GM15510 (cell line): ENCODE results near the gene ASB1.

Experiments used
- POLR2A ChIP-seq: IDR thresholded peaks from 3 replicates; pipeline ENCODE4 v1.6.1; 2011; ENCODE audit warnings: borderline replicate concordance; ENCODE audit not compliant: insufficient read length; ENCODE audit errors: extremely low read depth

Gene ASB1

GRCh38 chr2:238445409-238446190, 18.9 kb downstream of the ASB1 start:
- TF ChIP-seq POLR2A = no peak

DNA sequence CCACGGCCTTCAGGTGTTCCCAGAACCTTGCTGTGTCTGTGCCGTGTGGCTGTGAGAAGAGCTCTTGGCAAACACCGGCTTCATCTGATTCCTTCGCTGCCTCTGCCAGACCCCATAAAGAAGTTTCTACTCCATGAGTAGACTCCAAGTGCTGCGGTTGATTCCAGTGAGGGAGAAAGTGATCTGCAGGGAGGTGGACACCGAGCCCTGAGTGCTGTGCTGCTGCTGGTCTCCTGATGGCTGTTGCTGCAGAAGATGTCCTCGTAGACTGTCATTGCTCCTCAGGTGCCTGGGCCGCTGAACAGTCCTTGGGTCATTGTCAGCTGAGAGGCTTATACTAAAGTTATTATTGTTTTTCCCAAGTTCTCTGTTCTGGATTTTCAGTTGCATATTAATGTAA, 19.6 kb downstream of the ASB1 start:
- no peak for TF ChIP-seq POLR2A

DNA sequence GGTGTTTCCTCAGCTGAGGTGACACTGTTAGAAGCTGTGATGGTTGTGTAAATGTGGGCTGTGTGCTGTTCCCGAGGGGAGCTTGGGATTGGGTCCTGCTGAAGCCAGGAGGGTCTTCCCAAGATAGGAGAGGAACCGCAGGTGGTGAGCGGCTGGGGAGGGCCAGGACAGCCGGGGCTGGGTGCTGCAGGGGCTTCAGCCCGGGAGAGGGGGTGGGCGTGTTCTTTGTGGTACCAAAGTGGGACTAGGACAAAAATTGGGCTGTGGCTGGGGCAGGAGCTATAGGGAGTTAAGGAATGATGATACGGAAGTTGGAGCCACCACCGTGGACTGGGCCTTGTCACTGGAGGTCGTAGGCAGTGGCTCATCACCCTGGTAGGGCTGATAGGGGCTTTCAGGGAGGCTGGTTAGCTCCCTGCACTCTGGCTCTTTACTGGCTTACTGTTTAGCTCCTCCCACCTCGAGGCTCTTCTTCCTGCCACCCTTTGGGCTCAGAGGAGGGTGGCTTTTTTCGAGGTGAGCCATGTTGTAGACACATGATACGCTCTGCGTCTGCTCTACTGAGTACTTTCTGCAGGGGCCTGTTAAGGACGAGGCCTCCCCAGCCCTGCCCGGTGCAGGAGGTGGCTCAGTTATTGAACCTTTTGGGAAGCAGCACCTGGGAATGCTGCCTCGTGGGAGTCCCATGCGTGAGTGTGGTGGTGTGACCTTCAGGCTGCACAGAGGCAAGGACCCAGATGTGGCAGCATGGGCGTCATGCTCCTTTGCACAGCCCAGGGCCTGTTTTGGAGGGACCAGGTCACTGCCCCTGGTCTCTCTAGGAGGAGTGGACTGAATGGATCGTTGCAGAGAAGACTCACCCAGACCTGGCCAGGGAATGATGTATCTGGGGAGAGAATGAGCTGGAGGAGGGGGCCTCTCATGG, 21.6 kb downstream of the ASB1 start:
- no peak for TF ChIP-seq POLR2A

DNA sequence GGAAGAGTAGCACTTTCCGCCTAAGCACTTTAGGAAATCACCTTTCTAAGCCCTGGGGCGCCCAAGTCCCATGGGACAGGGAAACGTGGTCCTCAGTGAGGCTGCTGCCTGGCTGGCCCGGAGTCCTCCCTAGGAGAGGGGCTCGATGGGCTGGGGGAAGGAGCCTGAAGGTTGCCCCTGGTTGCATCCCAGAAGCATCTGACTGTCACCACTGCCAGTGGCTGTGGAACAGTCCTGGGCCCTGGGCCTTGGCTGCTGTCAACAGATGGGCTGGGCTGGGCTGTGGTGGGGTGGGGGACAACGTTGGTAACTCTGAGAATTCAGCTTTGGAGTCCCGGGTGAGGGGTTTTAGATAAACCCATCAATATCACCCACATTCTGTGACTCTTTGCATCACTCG, 22.5 kb downstream of the ASB1 start:
- TF ChIP-seq POLR2A = no peak

- no peak for TF ChIP-seq POLR2A
These were observed 23.2 kb downstream of the ASB1 start for GRCh38 chr2:238449909-238450417.

- no peak for TF ChIP-seq POLR2A
These were observed 23.7 kb downstream of the ASB1 start for GRCh38 chr2:238450440-238450861.

DNA sequence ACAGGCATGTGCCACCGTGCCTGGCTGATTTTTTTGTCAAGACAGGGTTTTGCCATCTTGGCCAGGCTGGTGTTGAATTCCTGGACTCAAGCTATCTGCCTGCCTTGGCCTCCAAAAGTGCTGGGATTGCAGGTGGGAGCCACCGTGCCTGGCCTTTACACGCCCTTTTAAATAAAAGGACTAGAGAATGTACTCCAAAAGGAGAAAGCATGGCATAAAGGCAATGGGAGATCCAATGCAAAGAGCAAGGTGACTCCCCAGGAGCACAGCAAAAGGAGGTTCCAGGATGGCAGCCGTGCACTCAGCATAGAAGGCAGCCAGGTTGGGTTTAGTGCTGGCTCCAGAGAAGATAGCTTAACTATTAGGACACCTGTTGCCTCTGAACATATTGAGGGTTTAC, 27.1 kb downstream of the ASB1 start:
- no peak for TF ChIP-seq POLR2A

- TF ChIP-seq POLR2A = no peak
These were observed 29.7 kb downstream of the ASB1 start for GRCh38 chr2:238456449-238456848.

DNA sequence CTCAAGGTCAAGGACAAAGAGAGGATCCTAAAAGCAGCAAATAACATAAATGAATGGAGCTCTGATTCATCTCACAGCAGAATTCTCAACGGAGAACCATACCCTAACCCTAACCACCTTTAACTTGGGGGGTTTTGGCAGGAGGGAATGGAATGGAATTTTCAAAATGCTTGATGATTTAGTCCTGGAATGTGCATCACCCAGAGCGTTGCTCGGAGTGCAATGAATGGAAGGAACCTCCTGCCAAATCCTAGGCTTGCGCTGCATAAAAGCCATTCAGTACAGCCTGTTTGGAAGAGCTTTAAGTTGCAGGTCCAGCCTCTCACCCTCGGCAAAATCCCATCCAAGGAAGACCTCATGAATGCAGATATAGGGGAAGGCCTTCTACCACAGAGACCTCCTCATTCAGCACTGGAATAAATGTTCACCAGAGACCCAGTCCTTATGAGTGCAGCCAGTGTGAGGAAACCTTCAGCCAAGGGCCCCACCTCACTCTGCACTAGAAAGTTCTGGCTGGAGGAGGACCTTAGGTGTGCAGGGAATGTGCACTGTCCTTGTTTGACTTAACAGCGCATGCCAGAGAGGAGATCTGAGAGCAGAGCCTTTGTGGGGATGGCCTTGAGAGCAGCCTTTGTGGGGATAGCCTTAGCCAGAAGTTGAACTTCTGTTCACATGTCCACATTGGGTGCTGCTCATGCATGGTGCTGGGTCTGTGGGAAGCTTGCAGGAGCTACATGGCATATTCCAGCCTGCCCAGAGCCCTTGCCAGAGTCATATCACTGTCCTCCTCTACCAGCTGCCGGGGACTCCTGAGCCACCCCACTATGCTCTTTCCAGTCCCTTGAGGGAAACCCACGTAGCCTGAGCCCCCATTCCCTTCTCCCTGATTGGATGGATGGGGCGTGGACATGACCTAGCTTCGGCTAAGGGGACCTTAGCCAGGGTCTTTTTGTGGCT, 30.5 kb downstream of the ASB1 start:
- TF ChIP-seq POLR2A = no peak

DNA sequence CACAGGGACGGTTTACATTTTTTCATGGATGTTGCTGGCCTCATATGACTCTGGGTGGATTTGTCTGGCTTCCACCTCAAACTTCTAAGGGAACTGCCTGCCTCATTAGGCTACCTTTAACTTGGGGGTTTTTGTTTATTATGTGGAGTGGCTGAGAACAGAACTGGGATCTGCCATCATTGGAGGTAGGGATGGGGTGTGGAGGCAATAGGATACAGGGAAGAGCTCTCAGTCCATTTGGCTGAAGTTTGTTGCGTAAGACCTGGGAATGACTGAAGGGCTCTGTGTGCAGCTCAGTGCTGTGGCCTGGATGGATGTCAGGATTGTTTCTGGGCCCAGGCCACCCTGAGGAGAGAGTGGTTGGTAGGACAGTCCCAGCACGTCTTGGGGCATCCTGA, 31.2 kb downstream of the ASB1 start:
- TF ChIP-seq POLR2A = no peak

DNA sequence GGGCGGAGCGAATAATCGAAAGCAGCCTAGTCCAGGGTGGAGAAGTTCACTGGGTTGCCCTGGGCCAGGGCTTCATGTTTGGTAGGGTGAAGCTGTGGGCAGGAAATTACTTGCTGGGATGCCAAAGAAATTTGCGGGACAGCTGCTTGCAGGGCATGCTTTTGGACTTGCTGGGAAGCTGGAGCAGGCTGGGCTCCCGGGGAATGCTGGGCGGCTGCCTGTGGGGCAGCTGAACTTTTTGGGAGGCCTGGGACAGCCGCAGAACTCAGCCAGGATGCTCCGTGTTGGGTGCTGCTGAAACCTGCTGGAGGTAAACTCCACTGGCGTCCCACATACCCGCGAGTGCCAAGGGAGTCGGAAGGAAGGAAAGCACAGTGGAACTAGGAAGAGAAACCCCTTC, 31.9 kb downstream of the ASB1 start:
- no peak for TF ChIP-seq POLR2A

DNA sequence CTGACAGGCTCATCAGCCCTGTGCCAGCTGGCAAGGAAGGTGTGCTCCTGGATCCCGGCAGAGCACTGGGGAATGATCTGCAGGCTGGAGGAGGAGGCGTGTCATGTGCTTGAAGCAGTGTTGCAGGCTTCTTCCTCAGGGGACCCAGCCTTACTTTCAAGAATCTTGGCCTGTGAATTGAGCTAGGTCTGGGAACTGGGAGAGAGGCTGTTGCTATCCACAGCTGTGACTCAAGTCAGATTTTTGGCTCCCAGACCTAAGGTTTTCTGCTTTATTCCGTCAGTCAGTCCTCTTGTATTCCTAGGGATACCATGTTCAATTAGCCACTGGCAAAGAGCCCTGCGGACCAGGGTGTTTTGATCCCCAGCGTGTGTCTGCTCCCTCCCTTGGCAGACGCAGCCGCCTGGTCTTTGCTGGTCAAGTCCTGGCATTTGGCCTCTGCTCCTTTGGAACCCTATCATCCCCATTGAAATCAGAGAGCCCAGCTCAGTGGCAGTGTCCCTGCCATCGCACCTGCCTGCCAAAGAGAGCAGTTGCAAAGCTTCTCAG, 32.4 kb downstream of the ASB1 start:
- TF ChIP-seq POLR2A = no peak

DNA sequence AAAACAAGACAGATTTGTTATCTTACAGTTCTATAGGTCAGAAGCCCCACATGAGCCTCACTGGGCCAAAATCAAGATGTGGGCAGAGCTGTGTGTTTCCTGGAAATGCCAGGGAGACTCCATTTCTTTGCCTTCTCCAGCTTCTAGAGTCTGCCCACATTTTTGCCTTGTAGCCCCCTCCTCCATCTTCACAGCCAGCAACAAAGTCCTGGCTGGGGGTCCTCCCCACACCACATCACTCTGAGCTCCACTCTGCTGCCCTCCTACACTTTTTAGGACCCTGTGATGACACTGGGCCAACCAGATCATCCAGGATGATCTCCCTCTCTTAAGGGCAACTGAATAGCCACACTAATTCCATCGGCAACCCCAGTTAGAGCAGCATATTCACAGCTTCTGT, 34.3 kb downstream of the ASB1 start:
- no peak for TF ChIP-seq POLR2A

- no peak for TF ChIP-seq POLR2A
These were observed 34.8 kb downstream of the ASB1 start for GRCh38 chr2:238461491-238461890.

- TF ChIP-seq POLR2A = no peak
These were observed 35.2 kb downstream of the ASB1 start for GRCh38 chr2:238461916-238462315.

- no peak for TF ChIP-seq POLR2A
These were observed 36.2 kb downstream of the ASB1 start for GRCh38 chr2:238462782-238463396.
